Muscle of back (tissue), 11 donors: Measurements from ENCODE around the gene RNF224. TPM values are rescaled to one million over a fixed set of nuclear protein-coding genes. Genes with fewer than 3 reads are reported as not detected.

Source experiments
- DNase-seq, 3 donors: peaks; one replicate each; pipeline versions ENCODE4 v3.0.0 to v3.0.0-alpha.2; 2013
- polyA plus RNA-seq, 10 donors: library from polyadenylated mRNA; unstranded; fragments of 120-200 nt; gene quantifications; one replicate each; pipeline ENCODE4 v1.2.1, GENCODE V29; 2013; ENCODE audit not compliant: insufficient read length in 10 of 10

RNF224 gene
- polyA plus RNA-seq, 10 donors: 0.80 to 3.4 (median 1.5) TPM

- no peak for DNase-seq
These were observed 24.4 kb downstream of the RNF224 start for GRCh38 chr9:137251490-137252268.

GRCh38 chr9:137252555-137253506, 25.5 kb downstream of the RNF224 start:
- no peak for DNase-seq

- no peak for DNase-seq
These were observed 26.7 kb downstream of the RNF224 start for GRCh38 chr9:137253717-137254623.

GRCh38 chr9:137254624-137255447, 27.5 kb downstream of the RNF224 start, which contains the start of gene NELFB:
Gene NELFB, plus strand, starts transcription at chr9:137255327.
- peak; percentile 89 to 96 (median 95) for DNase-seq

- DNase-seq: peak in 1 of 3 donors; percentile 54
These were observed 28.3 kb downstream of the RNF224 start for GRCh38 chr9:137255448-137256114.

- no peak for DNase-seq
These were observed 29.1 kb downstream of the RNF224 start for GRCh38 chr9:137256362-137256761.

GRCh38 chr9:137256856-137257255, 29.6 kb downstream of the RNF224 start:
- DNase-seq: no peak

GRCh38 chr9:137262173-137262908, 35.0 kb downstream of the RNF224 start:
- peak in 1 of 3 donors; percentile 49 for DNase-seq

- DNase-seq: no peak
These were observed 35.6 kb downstream of the RNF224 start for GRCh38 chr9:137262909-137263285.

- no peak for DNase-seq
These were observed 36.2 kb downstream of the RNF224 start for GRCh38 chr9:137263506-137263905.

- no peak for DNase-seq
These were observed 36.8 kb downstream of the RNF224 start for GRCh38 chr9:137264067-137264466.

- no peak for DNase-seq
These were observed 38.3 kb downstream of the RNF224 start for GRCh38 chr9:137265496-137266161.

GRCh38 chr9:137266162-137266527, 38.8 kb downstream of the RNF224 start:
- no peak for DNase-seq

- DNase-seq: no peak
These were observed 39.5 kb downstream of the RNF224 start for GRCh38 chr9:137266585-137267453.

- DNase-seq: no peak
These were observed 40.6 kb downstream of the RNF224 start for GRCh38 chr9:137267933-137268355.

- DNase-seq: no peak
These were observed 41.4 kb downstream of the RNF224 start for GRCh38 chr9:137268538-137269201.

GRCh38 chr9:137269231-137269772, 42.0 kb downstream of the RNF224 start:
- no peak for DNase-seq
